Kidney (tissue), 14 donors: ENCODE results near the gene GORASP1. TPM values are rescaled to one million over a fixed set of nuclear protein-coding genes. Genes with fewer than 3 reads are reported as not detected.

Experiments used
- DNase-seq, 5 donors: peaks; one replicate each; pipeline ENCODE4 v3.0.0-alpha.2; 2013 to 2020
- FAIRE-seq: peaks from 2 replicates; lab custom pipeline; 2012; peaks lifted over from hg19 to GRCh38; lab: Jason Lieb, UNC
- H3K27ac ChIP-seq, 2 donors: one replicate each; pipeline ENCODE4 v1.7.0; 2013; ENCODE audit warnings: low read depth in 2 of 2, low read length in 2 of 2, inconsistent platforms in 1 of 2
- H3K27me3 ChIP-seq: one replicate; pipeline ENCODE4 v1.7.1; 2013; ENCODE audit warnings: low read length, inconsistent platforms; ENCODE audit not compliant: control insufficient read depth, insufficient read depth
- H3K36me3 ChIP-seq, 3 donors: one replicate each; pipeline versions ENCODE4 v1.7.0 to v1.7.1; 2013; ENCODE audit warnings: low read length in 3 of 3, control low read depth in 1 of 3, inconsistent platforms in 1 of 3; ENCODE audit not compliant: insufficient read depth in 3 of 3, control insufficient read depth in 2 of 3
- H3K4me1 ChIP-seq, 3 donors: one replicate each; pipeline versions ENCODE4 v1.7.0 to v1.7.1; 2013; ENCODE audit warnings: low read length in 3 of 3, inconsistent platforms in 1 of 3, low read depth in 1 of 3; ENCODE audit not compliant: control insufficient read depth in 2 of 3, insufficient read depth in 2 of 3
- H3K4me3 ChIP-seq, 3 donors: one replicate each; pipeline versions ENCODE4 v1.7.0 to v1.8.1; 2013; ENCODE audit warnings: low read length in 3 of 3, control low read depth in 1 of 3, inconsistent platforms in 1 of 3
- H3K9ac ChIP-seq, 3 donors: one replicate each; pipeline versions ENCODE4 v1.7.0 to v1.7.1; 2013; ENCODE audit warnings: low read length in 3 of 3, control low read depth in 1 of 3, inconsistent platforms in 1 of 3
- H3K9me3 ChIP-seq, 3 donors: one replicate each; pipeline versions ENCODE4 v1.7.0 to v1.7.1; 2013; ENCODE audit warnings: low read length in 3 of 3, control low read depth in 1 of 3, inconsistent platforms in 1 of 3; ENCODE audit not compliant: control insufficient read depth in 2 of 3, insufficient read depth in 1 of 3
- CTCF ChIP-seq: IDR thresholded peaks from 3 replicates; pipeline ENCODE4 v1.5.1; 2012; ENCODE audit warnings: mild to moderate bottlenecking, moderate library complexity, borderline replicate concordance; ENCODE audit not compliant: insufficient read depth; ENCODE audit errors: extremely low read depth
- intact Hi-C: fragments of 100-400 bp; cut with DNase I; formaldehyde crosslinking; loops from one replicate; pipeline ENCODE4 v1.11.1; 2022
- polyA plus RNA-seq: library from polyadenylated mRNA; stranded (reverse); fragments of 350-450 nt; fragmentation: Illumina TruSeq; extraction: RNeasy Lipid Tissue Mini Kit (QIAGEN cat#74804); gene quantifications from one replicate; pipeline ENCODE4 v1.2.3, GENCODE V29; 2014; ENCODE audit warnings: low read depth, low replicate concordance; ENCODE audit not compliant: insufficient read depth
- total RNA-seq: library from RNA; stranded (reverse); fragmentation: NEBNext Ultra II Directional; extraction: Animal tissue kit (Norgen Biotek cat#: 25700); gene quantifications from one replicate; pipeline ENCODE4 v1.2.1, GENCODE V29; 2021
- donor health status: control.
- donor health status: control.
- donor health status: control.
- donor health status: control.
- donor health status: control.
- donor health status: DM: yes; HTN: yes; CAD: no.
- donor health status: Normal renal cell carcinoma (clear cell type).

GORASP1 gene
- total and polyA plus RNA-seq, 2 donors from 2014 or later = 38.8 to 70.9 TPM

DNA sequence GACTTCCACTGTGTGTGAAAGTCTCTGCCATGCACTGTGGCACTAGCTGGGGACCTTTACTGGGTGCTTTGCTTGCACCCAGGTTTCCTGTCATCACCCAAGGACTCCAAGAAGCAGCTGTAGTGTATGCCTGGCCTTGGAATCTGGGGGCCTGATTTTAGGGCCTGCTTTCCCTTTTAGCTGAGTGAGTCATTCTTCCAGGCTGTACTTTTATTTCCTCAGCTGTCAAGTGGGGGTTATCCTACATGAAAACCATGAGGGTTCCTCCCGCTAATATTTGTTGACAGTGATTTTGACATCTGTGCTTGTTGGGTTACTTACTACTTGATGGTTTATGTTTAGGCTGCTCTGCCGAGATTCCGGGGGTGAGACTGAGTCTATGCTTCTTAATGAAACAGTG is 18.5 kb downstream of the GORASP1 start:
- no peak for FAIRE-seq
- H3K9me3 ChIP-seq = no peaks in the 10 kb centered on the region
- H3K9ac ChIP-seq = no peak overlapping the region
- intact Hi-C loops = no loop called here
- H3K4me1 ChIP-seq = no peaks in the 10 kb centered on the region
- no peak for DNase-seq
- H3K27ac ChIP-seq = no peak overlapping the region
- peaks cover 8 to 43% (median 39%) of the 10 kb centered on the region in 3 donors for H3K36me3 ChIP-seq
- H3K27me3 ChIP-seq = no peaks in the 10 kb centered on the region
- TF ChIP-seq CTCF = no peak
- H3K4me3 ChIP-seq = no peak overlapping the region

GRCh38 chr3:39088456-39088855 is 19.0 kb downstream of the GORASP1 start:
- H3K9ac ChIP-seq = no peak overlapping the region
- FAIRE-seq = no peak

DNA sequence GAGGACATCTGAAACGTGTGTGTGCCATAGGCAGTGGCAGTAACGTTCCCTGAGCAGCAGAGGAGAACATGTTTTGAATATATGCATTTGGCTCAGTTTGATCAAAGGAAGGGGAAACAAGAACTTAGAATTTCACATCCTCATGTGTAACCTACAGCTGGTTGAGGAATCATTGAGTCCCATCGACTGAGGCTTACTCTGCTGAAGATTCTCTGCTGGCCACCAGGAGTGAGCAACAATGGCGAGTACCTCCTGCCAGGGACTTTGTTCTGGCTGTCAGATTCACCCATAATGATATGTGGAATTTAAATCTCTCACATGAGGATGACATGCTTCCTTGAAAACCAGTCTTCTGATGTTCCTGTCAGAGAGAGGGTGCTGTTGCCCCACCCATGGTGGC is 21.3 kb downstream of the GORASP1 start:
- H3K27ac ChIP-seq = no peak overlapping the region
- H3K4me1 ChIP-seq = no peaks in the 10 kb centered on the region
- no peak overlapping the region for H3K4me3 ChIP-seq
- no peak for TF ChIP-seq CTCF
- intact Hi-C loops = no loop called here
- H3K36me3 ChIP-seq = peaks cover 3 to 40% (median 38%) of the 10 kb centered on the region in 3 donors
- no peak for FAIRE-seq
- H3K9me3 ChIP-seq = no peaks in the 10 kb centered on the region
- no peak overlapping the region for H3K9ac ChIP-seq
- DNase-seq = no peak
- no peaks in the 10 kb centered on the region for H3K27me3 ChIP-seq

More at GRCh38 chr3:39088456-39088855, 19.0 kb downstream of the GORASP1 start:
- H3K36me3 ChIP-seq = peaks cover 8 to 42% (median 41%) of the 10 kb centered on the region in 3 donors
- intact Hi-C loops = no loop called here
- no peak overlapping the region for H3K27ac ChIP-seq
- no peak for TF ChIP-seq CTCF
- H3K27me3 ChIP-seq = no peaks in the 10 kb centered on the region
- no peak for DNase-seq
- H3K4me3 ChIP-seq = no peak overlapping the region
- H3K9me3 ChIP-seq = no peaks in the 10 kb centered on the region
- no peaks in the 10 kb centered on the region for H3K4me1 ChIP-seq
